ENCODE results near the gene N4BP2L1.
A peak's percentile ranks its signal among the peaks of the same experiment; 100 is the strongest.
"Not testable (repeated sequence)": the region's sequence is repeated elsewhere in the genome, so short reads cannot be mapped to it uniquely, and the experiment has no call there.

The N4BP2L1 gene

GRCh38 chr13:32390048-32390447 is 37.9 kb downstream of the N4BP2L1 start:
- DNase-seq = peak; percentile 17

- DNase-seq = no peak
Measured at GRCh38 chr13:32385410-32385809, 42.5 kb downstream of the N4BP2L1 start.

- DNase-seq = peak; percentile 50
Measured at GRCh38 chr13:32384702-32385101, 43.2 kb downstream of the N4BP2L1 start.

GRCh38 chr13:32383836-32384618 is 43.9 kb downstream of the N4BP2L1 start:
- DNase-seq = no peak

GRCh38 chr13:32381539-32381938 is 46.4 kb downstream of the N4BP2L1 start:
- DNase-seq = peak; percentile 61

GRCh38 chr13:32378012-32378411 is 49.9 kb downstream of the N4BP2L1 start:
- DNase-seq = peak; percentile 13

- no peak for DNase-seq
Measured at GRCh38 chr13:32376642-32377415, 51.1 kb downstream of the N4BP2L1 start.

- DNase-seq = no peak
Measured at GRCh38 chr13:32370805-32371204, 57.1 kb downstream of the N4BP2L1 start.

GRCh38 chr13:32362574-32362973 is 65.4 kb downstream of the N4BP2L1 start:
- peak; percentile 63 for DNase-seq

GRCh38 chr13:32355935-32356334 is 72.0 kb downstream of the N4BP2L1 start:
- not testable (repeated sequence) for DNase-seq

GRCh38 chr13:32354040-32354439 is 73.9 kb downstream of the N4BP2L1 start:
- no peak for DNase-seq

GRCh38 chr13:32350839-32351441 is 77.0 kb downstream of the N4BP2L1 start:
- not testable (repeated sequence) for DNase-seq

All from hematopoietic multipotent progenitor cell treated with erythropoietin and hydrocortisone succinate and interleukin-3 and kit ligand, for 4 days (in vitro differentiated cells).